ENCODE data around the gene PNPLA7. TPM values are rescaled to one million over a fixed set of nuclear protein-coding genes. Genes with fewer than 3 reads are reported as not detected.
"Not testable (repeated sequence)": the region's sequence is repeated elsewhere in the genome, so short reads cannot be mapped to it uniquely, and the experiment has no call there.

The PNPLA7 gene
- total RNA-seq, 1 experiment from 2014 or later: 1.3 TPM

- TF ChIP-seq, protein P1, sequence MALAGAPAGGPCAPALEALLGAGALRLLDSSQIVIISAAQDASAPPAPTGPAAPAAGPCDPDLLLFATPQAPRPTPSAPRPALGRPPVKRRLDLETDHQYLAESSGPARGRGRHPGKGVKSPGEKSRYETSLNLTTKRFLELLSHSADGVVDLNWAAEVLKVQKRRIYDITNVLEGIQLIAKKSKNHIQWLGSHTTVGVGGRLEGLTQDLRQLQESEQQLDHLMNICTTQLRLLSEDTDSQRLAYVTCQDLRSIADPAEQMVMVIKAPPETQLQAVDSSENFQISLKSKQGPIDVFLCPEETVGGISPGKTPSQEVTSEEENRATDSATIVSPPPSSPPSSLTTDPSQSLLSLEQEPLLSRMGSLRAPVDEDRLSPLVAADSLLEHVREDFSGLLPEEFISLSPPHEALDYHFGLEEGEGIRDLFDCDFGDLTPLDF (CRISPR knock-in tag; IDR thresholded peaks at IDR 0.05): no peak
- TF ChIP-seq CREB1 (CRISPR knock-in tag; IDR thresholded peaks at IDR 0.05) (no peak), IRF2 (CRISPR knock-in tag; IDR thresholded peaks at IDR 0.05; ENCODE audit: borderline replicate concordance, low read depth) (no peak), RORB (CRISPR knock-in tag; IDR thresholded peaks at IDR 0.05) (no peak)
Measured at GRCh38 chr9:137410891-137411249, 139.3 kb downstream of the PNPLA7 start (continued).

DNA sequence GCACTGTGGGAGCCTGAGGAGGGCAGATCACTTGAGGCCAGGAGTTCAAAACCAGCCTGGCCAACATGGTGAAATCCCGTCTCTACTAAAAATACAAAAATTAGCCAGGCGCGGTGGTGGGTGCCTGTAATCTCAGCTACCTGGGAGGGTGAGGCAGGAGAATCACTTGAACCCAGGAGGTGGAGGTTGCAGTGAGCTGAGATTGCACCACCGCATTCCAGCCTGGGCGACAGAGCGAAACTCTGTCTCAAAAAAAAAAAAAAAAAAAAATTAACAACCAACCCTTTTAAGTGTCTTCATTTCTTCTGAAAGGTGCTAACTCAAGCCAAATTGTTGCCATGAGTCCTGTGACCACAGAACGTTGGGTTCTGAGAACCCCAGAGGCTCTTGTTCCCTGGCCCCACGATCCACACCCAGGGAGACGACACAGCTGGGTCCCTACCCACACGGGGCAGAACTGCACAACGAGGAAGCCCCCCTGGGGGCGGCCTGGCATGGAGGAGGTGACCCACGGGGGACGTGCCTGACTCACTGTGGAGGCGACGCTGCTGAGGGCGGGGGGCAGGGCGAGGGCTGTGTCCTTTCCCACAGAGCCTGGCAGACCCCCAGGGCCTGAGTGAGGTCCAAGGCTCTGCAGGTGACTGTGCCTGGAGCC lies 139.8 kb downstream of the PNPLA7 start:
- H3K27me3 Mint-ChIP-seq (ENCODE audit: low read depth); H3K4me1 Mint-ChIP-seq; H3K27ac Mint-ChIP-seq; H3K36me3 Mint-ChIP-seq; DNase-seq (ENCODE audit: low spot score); H3K4me3 Mint-ChIP-seq; ATAC-seq; H3K9me3 Mint-ChIP-seq: not testable (repeated sequence)
- CTCF ChIA-PET: interaction anchor here (0.7 to 1.8 kb wide), 2 partner anchors 13 to 137 kb away, joined by 3 to 8 read pairs; partner anchors contain the start of genes EXD3 and NOXA1
- POLR2A ChIA-PET: interaction anchor here (0.6 to 0.7 kb wide), 2 partner anchors 106 to 209 kb away, joined by 3 to 8 read pairs; no protein-coding TSS in a partner anchor

Small RNAs within 50 kb of the gene (microRNA-seq; reads per million reads assigned to microRNA genes)
- gene MIR7114 (ENCODE audit: borderline number of aligned reads): 5.9 reads per million, percentile 16 among the genes with 10 or more reads in this experiment

Other genes with a start within 250 kb of the PNPLA7 start
- gene NRARP, start 248.1 kb downstream of the PNPLA7 start, total RNA-seq (2021): 46.7 to 52.4 TPM (median 51.5 TPM) in 3 replicates
- 20.4 to 23.1 TPM (median 21.2 TPM) in 3 replicates for gene EXD3, start 127.2 kb downstream of the PNPLA7 start, total RNA-seq (2021)
- gene NOXA1, start 127.0 kb downstream of the PNPLA7 start, total RNA-seq (2021): 2.9 to 5.9 TPM (median 4.8 TPM) in 3 replicates
- gene ENTPD8, start 109.0 kb downstream of the PNPLA7 start, total RNA-seq (2021): 2.0 to 2.5 TPM (median 2.3 TPM) in 3 replicates
- 61.6 to 63.7 TPM (median 61.9 TPM) in 3 replicates for gene NSMF, start 91.1 kb downstream of the PNPLA7 start, total RNA-seq (2021)
- gene MRPL41, start 1.5 kb upstream of the PNPLA7 start, total RNA-seq (2021): 70.1 to 79.4 TPM (median 74.8 TPM) in 3 replicates
- 40.3 to 43.9 TPM (median 40.5 TPM) in 3 replicates for gene DPH7, start 28.5 kb upstream of the PNPLA7 start, total RNA-seq (2021)
- gene ZMYND19, start 40.1 kb upstream of the PNPLA7 start, total RNA-seq (2021): 61.9 to 77.9 TPM (median 63.8 TPM) in 3 replicates
- gene ARRDC1, start 55.3 kb upstream of the PNPLA7 start, total RNA-seq (2021): 41.2 to 48.3 TPM (median 41.3 TPM) in 3 replicates
- 152 to 170 TPM (median 154 TPM) in 3 replicates for gene EHMT1, start 68.6 kb upstream of the PNPLA7 start, total RNA-seq (2021)